ENCODE measurements around the gene BCL2.
A peak's percentile ranks its signal among the peaks of the same experiment; 100 is the strongest.

The BCL2 gene

GRCh38 chr18:63140997-63141777 is 178.4 kb downstream of the BCL2 start:
- DNase-seq (ENCODE audit: low read depth in 2 of 2) = no peak

- no peak for DNase-seq (ENCODE audit: low read depth in 2 of 2)
Measured at GRCh38 chr18:63140038-63140450, 179.5 kb downstream of the BCL2 start.

GRCh38 chr18:63138436-63139340 is 180.9 kb downstream of the BCL2 start:
- DNase-seq (ENCODE audit: low read depth in 2 of 2) = no peak

- DNase-seq (ENCODE audit: low read depth in 2 of 2) = no peak
Measured at GRCh38 chr18:63137999-63138435, 181.6 kb downstream of the BCL2 start.

- no peak for DNase-seq (ENCODE audit: low read depth in 2 of 2)
Measured at GRCh38 chr18:63135101-63135500, 184.5 kb downstream of the BCL2 start.

GRCh38 chr18:63132819-63133200 is 186.8 kb downstream of the BCL2 start:
- DNase-seq (ENCODE audit: low read depth in 2 of 2) = no peak

GRCh38 chr18:63131959-63132818 is 187.4 kb downstream of the BCL2 start:
- no peak for DNase-seq (ENCODE audit: low read depth in 2 of 2)

- peak in 1 of 2 donors; percentile 42 for DNase-seq (ENCODE audit: low read depth in 2 of 2)
Measured at GRCh38 chr18:63131106-63131958, 188.2 kb downstream of the BCL2 start.

- no peak for DNase-seq (ENCODE audit: low read depth in 2 of 2)
Measured at GRCh38 chr18:63130176-63130575, 189.4 kb downstream of the BCL2 start.

- no peak for DNase-seq (ENCODE audit: low read depth in 2 of 2)
Measured at GRCh38 chr18:63128237-63128974, 191.2 kb downstream of the BCL2 start.

GRCh38 chr18:63126134-63127069 is 193.2 kb downstream of the BCL2 start:
- no peak for DNase-seq (ENCODE audit: low read depth in 2 of 2)

- DNase-seq (ENCODE audit: low read depth in 2 of 2) = no peak
Measured at GRCh38 chr18:63120620-63121019, 198.9 kb downstream of the BCL2 start.

GRCh38 chr18:63119647-63120046 is 199.9 kb downstream of the BCL2 start:
- no peak for DNase-seq (ENCODE audit: low read depth in 2 of 2)

GRCh38 chr18:63113899-63114565 is 205.5 kb downstream of the BCL2 start:
- DNase-seq (ENCODE audit: low read depth in 2 of 2) = no peak

GRCh38 chr18:63112706-63113105 is 206.9 kb downstream of the BCL2 start:
- DNase-seq (ENCODE audit: low read depth in 2 of 2) = no peak

GRCh38 chr18:63111671-63112402 is 207.7 kb downstream of the BCL2 start:
- no peak for DNase-seq (ENCODE audit: low read depth in 2 of 2)

GRCh38 chr18:63109802-63110201 is 209.8 kb downstream of the BCL2 start:
- DNase-seq (ENCODE audit: low read depth in 2 of 2) = no peak

GRCh38 chr18:63109022-63109421 is 210.5 kb downstream of the BCL2 start:
- DNase-seq (ENCODE audit: low read depth in 2 of 2) = no peak
